ENCODE data around the gene RPS28.
"Not testable (repeated sequence)": the region's sequence is repeated elsewhere in the genome, so short reads cannot be mapped to it uniquely, and the experiment has no call there.

RPS28 gene

DNA sequence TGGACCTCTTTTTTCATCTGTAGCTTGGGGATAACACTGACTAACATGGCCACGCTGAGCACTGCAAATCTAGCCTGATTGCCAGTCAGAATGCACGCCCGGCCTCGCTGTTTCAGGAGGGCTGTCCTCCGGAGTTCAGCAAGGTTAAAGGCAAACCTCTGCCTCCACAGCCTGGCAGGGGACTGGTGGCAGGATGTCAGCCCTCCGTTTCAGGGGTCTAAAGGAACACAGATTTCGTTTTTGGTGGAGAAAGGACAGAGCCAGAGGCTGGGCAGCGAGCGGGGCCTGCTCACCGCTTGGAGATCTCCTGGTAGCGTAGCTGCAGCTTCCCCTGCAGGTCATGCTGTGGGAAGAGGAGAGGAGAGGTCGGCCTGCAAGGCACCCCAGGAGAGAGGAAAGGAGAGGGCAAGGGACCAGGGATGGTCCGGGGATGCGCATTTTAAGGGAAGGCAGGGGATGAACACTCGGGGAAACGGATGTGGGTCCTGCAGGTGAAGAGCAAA is 681 bp upstream of the RPS28 start:
- peak; percentile 43 for DNase-seq

DNA sequence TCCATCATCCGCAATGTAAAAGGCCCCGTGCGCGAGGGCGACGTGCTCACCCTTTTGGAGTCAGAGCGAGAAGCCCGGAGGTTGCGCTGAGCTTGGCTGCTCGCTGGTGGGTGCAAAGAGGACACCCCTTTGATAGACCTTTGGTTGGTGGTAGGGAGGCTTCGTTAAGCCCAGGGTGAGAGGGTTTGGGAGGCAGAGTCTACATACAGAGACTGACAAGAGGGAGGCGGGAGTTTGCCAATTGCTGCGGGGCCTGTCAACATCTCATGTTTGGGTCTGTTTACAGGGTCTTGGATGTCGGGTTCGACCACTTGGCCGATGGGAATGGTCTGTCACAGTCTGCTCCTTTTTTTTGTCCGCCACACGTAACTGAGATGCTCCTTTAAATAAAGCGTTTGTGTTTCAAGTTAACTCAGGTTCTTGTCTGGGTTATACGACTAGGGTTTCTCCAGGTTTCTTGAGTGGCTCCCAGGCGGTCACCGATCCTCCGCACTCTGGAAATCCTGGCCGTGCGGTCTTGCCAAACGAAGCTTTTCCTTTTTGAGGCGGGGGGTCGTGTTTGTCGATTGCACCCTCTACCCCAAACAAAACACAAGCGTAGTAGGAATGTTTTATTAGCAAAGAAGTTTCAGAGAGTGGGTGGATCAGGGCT is 816 bp downstream of the RPS28 start:
- DNase-seq = no peak

DNA sequence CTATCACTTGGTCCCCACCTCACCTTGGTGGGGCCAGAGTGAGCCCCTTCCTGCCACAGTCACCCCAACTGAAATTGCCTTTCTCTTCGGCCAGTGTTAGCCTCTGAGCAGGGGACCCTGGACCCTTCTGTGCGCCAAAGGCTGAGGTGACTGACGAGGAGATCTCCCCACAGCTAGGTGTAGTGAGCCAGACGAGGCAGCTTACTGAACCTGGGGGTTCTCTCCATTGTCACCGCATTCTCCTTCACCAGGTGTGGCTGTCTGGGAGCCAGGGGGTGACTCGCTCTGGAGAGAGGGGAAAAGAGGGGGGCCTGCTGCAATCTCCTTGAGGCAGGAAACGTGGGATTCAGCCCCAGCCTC is 1.3 kb downstream of the RPS28 start:
- no peak for DNase-seq

DNA sequence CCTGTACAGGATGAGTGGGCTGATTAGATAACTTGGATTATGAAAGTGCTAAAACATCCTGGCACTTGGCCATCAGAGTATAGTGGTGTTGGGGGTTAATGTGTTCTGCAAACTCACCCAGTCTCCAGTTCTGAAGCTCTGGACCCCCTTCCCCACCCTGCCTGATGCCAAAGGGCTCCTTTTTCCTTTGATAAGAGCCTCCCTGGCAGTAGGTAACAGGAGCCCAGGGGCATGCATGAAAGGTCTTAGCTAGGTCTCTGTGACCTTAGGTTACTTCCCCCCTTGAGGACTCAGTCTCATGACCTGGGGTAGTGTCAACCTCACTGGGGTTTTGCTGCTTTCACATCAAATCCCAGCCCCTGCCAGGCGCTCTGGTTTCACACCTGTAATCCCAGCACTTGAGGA is 2.5 kb downstream of the RPS28 start:
- peak; percentile 46 for DNase-seq

DNA sequence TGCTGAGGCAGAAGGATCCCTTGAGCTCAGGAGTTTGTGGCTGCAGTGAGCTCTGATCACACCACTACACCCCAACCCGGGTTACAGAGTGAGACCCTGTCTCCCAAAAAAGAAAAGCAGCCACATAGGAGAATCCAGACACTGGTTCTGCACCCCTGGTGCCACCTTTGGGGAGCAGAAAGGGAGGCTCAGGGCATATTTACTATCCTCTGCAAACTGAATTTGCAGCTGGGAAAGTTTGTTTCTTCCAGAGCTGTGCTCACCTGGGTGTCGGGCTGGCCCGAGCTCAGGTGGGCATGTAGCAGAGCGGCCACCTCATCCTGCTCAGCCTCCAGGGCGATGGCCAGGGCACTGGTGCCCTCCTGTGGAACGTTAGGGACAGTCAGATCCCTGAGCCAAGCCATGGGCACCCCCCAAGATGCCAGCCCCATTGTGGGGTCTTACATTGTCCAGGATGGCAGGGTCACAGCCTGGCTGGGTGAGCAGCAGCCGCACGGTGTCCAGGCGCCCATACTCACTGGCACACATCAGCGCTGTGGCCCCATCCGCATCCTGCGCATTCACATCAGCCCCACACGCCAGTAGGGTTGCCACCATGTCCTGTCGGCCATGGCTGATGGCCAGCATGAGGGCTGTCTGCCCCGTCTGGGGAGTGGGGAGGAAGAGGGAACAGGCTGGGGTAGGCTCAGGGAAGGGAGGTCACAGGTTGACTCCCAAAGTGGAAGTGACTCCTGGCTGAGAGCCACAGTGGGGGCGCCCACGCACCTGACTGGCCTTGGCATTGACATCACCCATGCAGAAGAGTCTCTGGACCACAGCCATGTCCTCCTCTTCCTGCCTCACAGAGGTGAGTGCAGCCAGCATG is 3.1 kb downstream of the RPS28 start:
- DNase-seq = peak; percentile 74

DNA sequence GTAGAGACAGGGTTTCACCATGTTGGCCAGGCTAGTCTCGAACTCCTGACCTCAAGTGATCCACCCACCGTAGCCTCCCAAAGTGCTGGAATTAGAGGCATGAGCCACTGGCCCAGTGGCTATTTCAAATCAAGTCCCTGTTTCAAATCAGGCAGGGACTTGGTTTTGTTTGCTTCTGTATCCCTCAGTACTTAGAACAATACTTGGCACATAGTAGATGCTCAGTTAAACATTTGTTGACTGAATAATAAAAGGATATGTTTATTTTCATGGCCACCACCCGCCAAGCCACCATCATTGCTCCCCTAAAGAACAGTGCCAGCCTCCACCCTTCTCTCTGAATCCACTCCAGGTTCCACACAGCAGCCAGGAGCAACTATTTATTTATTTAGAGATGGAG is 4.2 kb downstream of the RPS28 start:
- no peak for DNase-seq

DNA sequence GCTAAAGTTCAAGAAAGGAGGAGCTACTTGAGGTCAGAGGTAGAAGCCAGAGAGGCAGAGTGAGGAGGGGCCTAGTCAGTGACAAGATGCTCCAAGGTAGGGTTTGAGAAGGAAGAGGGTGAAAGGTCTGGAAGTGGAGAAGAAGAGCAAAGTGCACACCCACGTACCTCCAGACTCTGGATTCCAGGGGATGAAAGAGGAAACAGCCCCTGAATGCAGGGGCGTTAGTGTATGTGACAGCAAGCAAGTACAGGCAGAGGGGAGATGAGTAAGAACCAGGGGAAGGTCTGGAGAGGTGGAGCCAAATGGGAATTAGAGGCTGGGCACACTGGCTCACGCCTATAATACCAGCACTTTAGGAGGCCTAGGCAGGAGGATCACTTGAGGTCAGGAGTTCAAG is 8.7 kb downstream of the RPS28 start:
- no peak for DNase-seq

DNA sequence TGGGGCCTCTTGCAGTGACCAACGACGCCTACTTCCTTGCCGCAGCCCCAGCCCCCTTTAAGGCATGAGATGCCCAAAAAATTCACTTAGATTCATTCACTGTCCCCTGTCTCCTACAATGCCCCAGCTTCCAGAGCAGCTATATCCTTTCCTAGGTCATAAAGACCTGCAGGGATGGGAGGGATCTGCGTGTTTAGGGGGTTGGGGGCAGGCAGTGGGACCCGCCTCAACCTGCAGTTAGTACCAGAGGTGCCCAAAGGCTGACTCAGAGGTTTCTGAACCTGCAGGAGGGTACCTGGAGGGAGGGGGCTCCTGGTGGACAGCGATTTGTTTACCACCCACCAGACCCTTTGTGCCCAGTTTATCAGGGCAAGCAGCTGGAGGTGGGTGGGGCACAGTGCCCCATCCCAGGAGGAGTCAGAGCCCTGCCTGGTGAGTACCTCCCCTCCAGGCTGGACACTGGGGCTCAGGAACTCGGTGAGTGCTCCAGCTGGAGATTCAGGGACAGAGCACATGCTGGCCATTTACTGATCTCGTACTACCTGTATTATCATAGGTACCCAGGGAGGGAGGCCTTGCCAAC is 10.1 kb downstream of the RPS28 start:
- no peak for DNase-seq

DNA sequence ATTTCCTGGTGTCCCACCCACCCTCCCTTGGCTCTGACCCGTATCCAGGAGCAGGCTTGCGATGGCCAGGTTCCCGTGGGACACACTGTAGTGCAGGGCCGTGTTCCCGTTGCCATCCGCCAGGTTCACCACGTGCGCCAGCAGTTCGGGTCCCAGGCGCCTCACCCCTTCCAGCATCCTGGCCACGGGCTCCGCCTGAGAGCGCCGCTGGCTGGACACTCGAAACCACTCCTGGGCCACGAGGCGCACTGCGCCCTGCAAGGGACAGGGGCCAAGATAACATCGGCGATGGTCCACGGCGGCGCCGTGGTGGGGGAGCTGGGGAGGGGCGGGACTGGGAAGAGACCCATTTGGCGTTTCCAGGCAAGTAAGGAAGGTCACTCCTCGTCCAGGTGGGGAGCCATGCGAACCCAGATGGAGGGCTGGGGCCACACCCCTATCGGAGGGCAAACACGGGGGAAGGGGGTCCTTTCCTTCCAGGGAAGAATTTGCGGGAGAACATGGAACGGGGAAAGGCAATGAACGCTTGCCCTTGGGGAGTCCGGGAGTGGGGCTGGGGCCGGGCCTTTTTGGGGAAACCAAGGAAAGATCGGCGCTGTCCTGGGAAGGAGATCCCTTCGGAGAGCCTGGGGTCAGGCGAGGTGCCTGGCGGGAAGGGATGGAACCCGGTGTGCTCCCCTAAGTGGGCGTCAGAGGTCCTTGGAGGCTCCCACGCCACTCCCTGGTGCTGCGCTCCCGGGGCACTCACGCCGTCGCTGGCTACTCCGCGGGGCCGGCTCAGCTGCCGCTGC is 11.9 kb downstream of the RPS28 start:
- DNase-seq = no peak

DNA sequence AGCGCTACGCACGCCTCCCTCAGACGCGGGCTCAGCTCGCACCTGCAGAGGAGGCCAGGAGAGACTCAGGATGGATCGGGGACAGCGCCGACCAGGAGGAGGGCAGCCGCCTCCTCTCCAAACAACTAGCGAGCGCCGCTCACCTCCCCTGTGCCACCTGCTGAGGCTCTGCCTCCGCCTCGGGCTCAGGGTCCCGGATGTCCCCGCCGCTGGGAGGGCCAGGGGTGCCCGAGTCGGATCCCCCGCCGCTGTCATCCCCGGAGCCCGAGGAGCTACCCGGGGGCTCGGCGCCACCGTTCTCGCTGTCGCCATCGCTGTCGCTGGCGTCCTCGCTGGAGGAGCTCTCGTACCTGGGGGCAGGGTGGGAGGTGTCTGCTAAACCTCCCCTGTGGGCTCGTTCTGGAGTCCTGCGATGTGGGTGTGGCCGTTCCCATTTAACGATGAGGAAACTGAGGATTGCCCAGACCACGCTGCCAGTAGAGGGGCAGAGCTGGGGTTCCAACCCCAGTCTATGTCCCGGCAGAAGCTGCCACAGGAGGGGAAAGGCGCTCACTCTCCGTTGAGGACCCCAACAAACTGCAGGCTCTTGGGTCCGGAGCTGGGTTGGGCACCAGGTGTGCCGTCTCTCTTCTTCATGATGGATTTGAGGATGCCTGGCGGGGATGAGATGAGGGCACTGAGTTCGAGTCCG is 12.6 kb downstream of the RPS28 start:
- DNase-seq = no peak

DNA sequence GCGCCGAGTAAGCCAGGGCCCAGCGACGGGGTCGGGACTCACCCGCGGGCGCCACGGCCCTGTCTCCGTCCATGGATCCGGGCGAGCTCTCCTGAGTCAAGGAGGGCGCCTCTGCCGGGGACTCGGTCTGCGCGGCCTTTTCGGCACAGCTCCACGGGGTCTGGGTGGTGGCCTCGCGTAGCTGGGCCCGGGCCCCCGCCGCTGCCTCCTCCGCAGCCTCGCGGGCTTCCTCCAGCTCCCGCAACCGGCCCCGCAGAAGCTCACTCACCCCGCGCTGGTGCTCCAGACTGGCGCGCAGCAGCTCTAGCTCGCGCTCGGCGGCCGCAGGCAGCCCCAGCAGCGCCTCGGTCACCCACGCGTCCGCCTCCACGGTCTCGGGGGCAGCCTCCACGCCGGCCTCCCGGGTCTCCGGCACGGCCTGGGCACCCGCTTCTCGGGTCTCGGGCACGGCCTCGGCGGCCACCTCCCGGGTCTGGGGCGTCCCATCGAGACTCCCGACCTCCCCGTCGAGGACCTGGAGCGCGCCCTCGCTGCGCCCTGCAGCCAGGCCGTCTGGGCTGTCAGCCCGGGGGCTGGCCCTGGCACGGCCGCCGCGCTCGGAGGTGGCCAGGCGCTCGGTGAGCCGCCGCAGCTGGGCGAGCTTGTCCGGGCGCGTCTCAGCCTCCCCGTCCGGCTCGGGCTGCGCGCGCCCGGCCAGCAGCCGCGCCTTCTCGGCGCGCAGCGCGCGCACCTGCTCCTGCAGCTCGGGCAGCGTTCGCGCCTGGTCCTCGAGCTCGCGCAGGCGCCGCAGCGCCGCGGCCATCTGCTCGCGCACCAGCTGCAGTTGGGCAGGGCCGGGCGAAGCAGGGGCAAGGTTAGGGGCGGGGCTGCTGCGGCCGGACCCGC is 13.4 kb downstream of the RPS28 start:
- DNase-seq = peak; percentile 92

DNA sequence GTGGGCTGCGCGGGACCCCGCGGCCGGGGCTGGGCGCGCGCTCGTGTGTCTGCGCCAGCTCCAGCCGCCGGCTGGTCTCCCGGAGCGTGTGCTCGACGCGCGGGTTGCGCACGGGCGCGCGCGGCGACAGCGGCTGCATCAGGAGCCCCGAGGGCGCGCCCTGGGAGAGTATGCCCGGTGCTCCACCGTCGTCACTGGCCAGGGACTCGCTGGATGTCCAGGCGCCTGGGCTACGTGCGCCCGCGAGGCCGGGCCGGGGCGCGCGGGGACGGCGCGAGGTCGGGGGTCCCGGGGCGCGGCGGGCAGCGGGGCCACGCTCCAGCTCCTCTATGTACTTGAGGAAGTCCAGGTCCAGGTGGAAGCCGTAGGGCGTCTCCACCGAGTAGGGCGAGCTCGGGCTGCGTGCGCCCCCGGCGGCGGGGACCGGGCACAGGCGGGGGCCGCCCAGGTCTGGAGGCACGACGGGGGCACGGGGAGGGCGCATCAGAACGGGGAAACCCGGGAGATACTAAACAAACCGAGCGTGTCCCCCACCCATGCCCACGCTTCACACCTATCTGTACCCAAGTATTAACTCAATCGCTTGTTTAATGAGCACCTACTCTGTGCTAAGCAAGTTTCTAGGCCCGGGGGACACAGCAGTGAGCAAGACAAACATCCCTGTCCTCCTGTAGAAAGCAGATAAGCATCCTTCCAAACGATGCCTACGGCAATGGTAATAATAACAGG is 14.2 kb downstream of the RPS28 start:
- peak; percentile 78 for DNase-seq

DNA sequence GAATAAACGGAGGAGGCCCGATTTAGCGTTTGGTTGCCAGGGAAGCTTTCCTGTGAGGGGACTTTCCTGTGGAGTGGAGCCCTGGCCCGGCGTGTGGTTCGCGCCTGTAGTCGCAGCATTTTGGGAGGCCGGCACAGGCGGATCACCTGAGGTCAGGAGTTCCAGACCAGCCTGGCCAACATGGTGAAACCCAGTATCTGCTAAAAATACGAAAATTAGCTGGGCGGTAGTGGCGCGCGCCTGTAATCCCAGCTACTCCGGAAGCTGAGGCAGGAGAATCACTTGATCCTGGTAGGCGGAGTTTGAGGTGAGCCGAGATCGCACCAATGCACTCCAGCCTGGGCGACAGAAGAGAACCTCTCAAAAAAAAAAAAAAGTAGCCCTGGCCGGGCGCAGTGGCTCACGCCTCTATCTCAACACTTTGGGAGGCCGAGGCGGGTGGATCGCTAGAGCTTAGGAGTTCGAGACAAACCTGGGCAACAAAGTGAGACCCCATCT is 14.8 kb downstream of the RPS28 start:
- DNase-seq = peak; percentile 75

DNA sequence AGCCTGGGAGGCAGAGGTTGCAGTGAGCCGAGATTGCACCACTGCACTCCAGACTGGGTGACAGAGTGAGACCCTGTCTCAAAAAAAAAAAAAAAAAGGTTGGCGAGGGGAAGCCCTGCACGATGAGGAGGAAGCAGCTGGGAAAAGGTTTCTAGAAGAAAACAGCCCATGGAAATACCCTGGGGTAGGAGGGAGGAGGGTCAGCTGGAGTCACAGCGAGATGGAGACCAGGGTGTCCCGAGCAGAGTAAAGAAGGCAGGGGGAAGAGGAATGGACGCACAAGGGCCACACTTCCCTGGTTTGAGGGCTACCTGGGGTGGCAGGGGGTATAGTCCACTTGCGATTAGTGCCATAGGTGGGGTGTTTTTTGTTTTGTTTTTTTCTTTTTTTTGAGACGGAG is 15.4 kb downstream of the RPS28 start:
- DNase-seq = no peak

DNA sequence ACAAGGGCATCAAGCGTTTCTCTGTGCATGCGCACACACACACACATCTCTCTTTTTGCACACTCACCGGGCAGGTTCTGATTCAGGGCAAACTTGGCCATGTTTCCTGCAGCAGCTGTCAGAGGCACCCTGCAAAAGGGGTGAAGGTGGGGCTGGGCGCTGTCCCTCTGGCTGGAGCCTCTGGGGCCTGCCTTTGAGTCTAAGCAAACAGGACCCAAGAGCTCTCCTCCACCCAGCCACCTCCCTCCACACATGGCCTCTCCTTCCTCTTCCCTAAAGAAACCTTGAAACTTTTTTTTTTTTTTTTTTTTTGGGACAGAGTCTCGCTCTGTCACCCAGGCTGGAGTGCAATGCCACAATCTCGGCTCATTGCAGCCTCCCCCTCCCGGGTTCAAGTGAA is 16.4 kb downstream of the RPS28 start:
- DNase-seq = no peak

DNA sequence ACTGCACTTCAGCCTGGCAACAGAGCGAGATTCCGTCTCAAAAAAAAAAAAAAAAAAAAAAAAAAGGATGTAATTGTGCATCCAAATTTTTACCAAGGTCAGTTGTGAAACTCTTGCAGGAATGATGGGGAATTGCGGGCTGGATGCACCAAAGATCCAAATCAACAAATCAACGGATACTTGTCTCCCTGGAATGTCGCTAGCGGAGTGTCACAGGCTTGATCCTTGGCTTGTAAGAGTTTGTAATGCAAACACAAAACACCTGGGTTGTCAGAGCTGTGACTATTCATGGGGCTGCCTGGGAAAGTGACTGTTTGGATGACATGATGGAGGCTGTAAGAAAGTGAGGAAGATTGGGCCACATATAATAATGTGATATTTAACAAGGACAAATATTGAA is 17.5 kb downstream of the RPS28 start:
- no peak for DNase-seq

DNA sequence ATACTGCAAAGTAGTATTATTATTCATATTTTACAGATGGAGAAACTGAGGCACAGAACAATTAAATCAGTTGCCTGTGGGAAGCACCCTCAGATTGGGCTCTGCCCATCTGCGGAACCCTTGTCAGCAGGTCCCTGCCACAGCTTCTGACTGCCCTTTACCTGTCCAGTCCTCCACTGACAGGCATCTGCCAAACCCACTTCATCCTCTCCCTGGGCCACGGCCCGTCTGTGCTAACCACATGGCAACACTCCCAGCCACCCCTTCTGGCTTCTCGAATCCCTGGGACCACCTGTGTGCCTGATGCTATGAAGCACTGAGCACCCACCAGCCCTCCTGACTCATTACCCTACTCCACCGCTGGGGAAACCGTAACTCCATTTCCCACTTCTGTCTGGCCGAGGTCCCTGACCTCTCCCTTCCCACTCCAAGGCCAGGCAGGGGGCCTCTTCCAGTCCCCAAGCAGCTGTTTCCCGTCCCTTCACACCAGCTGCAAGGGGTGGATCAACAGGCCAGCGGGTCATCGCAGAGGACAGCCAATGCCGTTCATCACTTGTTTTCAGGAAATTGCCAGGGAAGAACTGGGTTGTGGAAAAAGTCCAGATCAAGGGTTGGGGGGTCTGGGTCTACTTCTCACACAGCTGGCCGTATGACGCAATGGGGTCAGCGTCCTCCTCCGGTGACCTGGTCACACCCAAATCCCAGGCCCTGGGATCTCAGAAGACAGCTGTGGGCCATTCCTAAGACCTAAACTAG is 19.2 kb downstream of the RPS28 start:
- no peak for DNase-seq

DNA sequence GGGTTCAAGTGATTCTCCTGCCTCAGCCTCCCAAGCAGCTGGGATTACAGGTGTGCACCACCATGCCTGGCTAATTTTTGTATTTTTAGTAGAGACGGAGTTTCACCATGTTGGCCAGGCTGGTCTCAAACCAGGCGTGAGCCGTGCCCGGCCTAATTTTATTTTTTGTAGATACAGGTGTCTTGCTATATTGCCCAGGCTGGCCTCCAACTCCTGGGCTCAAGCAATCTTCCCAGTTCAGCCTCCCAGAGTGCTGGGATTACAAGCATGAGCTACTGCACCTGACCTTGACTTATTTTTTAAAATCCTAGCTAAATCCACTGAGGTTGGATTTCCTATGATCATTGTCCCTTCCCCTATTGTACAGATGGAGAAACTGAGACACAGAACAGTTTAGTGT is 20.2 kb downstream of the RPS28 start:
- not testable (repeated sequence) for DNase-seq

DNA sequence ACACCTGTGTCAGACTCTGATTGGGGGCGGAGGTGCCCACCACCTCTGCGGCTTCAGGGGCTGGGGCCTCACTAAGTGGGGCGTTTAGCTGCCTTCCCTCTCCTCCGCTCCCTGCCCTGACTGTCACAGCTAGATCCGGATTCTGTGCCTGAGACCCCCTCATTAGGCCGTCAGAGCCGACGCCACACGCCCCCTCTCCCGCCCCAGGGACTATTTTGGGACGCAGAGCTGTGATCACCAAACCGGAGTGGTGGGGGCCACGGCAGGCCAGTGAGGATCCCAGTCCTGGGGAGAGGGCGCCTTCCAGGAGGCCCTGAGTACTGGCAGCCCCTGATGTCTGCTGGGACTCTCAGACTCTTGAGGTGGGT is 21.0 kb downstream of the RPS28 start:
- no peak for DNase-seq

All from RPMI8226 (cell line).